Middle frontal gyrus (tissue), 1 donor: ENCODE results near the gene SMIM5.

Experiments
- DNase-seq: peaks from one replicate; pipeline ENCODE4 v3.0.0-alpha.2; 2015; ENCODE audit warnings: low spot score; ENCODE audit errors: extremely low spot score

The SMIM5 gene

GRCh38 chr17:75639771-75640555 lies 6.7 kb downstream of the SMIM5 start:
- DNase-seq: no peak

- DNase-seq: no peak
These were observed 7.4 kb downstream of the SMIM5 start for GRCh38 chr17:75640556-75641119.

- no peak for DNase-seq
These were observed 8.1 kb downstream of the SMIM5 start for GRCh38 chr17:75641343-75641742.

GRCh38 chr17:75642182-75642783 lies 9.0 kb downstream of the SMIM5 start:
- DNase-seq: no peak

- DNase-seq: no peak
These were observed 9.8 kb downstream of the SMIM5 start for GRCh38 chr17:75642784-75643642.

- no peak for DNase-seq
These were observed 10.4 kb downstream of the SMIM5 start for GRCh38 chr17:75643643-75644017.

- no peak for DNase-seq
These were observed 12.3 kb downstream of the SMIM5 start for GRCh38 chr17:75645501-75645888.

GRCh38 chr17:75645889-75646637 lies 12.8 kb downstream of the SMIM5 start:
- DNase-seq: peak; percentile 61

- no peak for DNase-seq
These were observed 13.4 kb downstream of the SMIM5 start for GRCh38 chr17:75646638-75646992.

GRCh38 chr17:75647061-75647460 lies 13.8 kb downstream of the SMIM5 start:
- DNase-seq: no peak

GRCh38 chr17:75647921-75648320 lies 14.7 kb downstream of the SMIM5 start:
- no peak for DNase-seq

- DNase-seq: no peak
These were observed 16.5 kb downstream of the SMIM5 start for GRCh38 chr17:75649687-75650086.

- no peak for DNase-seq
These were observed 17.6 kb downstream of the SMIM5 start for GRCh38 chr17:75650874-75651273.

- no peak for DNase-seq
These were observed 19.1 kb downstream of the SMIM5 start for GRCh38 chr17:75652341-75652740.

GRCh38 chr17:75652934-75653549 lies 19.8 kb downstream of the SMIM5 start:
- DNase-seq: no peak

GRCh38 chr17:75654176-75654575 lies 20.9 kb downstream of the SMIM5 start:
- no peak for DNase-seq

GRCh38 chr17:75658237-75658636 lies 25.0 kb downstream of the SMIM5 start:
- no peak for DNase-seq

- peak; percentile 53 for DNase-seq
These were observed 28.3 kb downstream of the SMIM5 start for GRCh38 chr17:75661531-75661930.

- no peak for DNase-seq
These were observed 29.3 kb downstream of the SMIM5 start for GRCh38 chr17:75662511-75662910.

- DNase-seq: no peak
These were observed 30.9 kb downstream of the SMIM5 start for GRCh38 chr17:75664099-75664549.

GRCh38 chr17:75665981-75666380 lies 32.7 kb downstream of the SMIM5 start:
- no peak for DNase-seq
